ENCODE measurements around the gene WDR82. TPM values are rescaled to one million over a fixed set of nuclear protein-coding genes. Genes with fewer than 3 reads are reported as not detected.

The WDR82 gene
- total and polyA plus RNA-seq, 2 experiments from 2014 or later, result 25.2 to 71.8 TPM

- no peaks in the 10 kb centered on the region for H3K79me2 ChIP-seq (replicated peaks; ENCODE audit: insufficient read depth)
- no peaks in the 10 kb centered on the region for H3K9me2 ChIP-seq (ENCODE audit: insufficient read depth)
- no peaks in the 10 kb centered on the region for H3F3A ChIP-seq (replicated peaks; ENCODE audit: low read depth)
- Mint-ChIP-seq H3K4me1 (peaks cover 8% of the 10 kb centered on the region; the same call in 2 of the 3 replicates), H3K27ac (no peak overlapping the region), H3K36me3 (ENCODE audit: low read depth) (peaks cover 38% of the 10 kb centered on the region), H3K4me3 (no peak overlapping the region), H3K27me3 (ENCODE audit: insufficient read depth, low read depth, poor library complexity) (peaks cover 7% of the 10 kb centered on the region), H3K9me3 (no peaks in the 10 kb centered on the region)
- no peak overlapping the region for H3K27ac ChIP-seq (ENCODE audit: low read depth)
- peaks cover 2% of the 10 kb centered on the region; the same call in 1 of the 2 replicates for H4K20me1 ChIP-seq (replicated peaks; ENCODE audit: insufficient read depth)
- H2AFZ ChIP-seq, result no peak overlapping the region
- no peaks in the 10 kb centered on the region for H3K27me3 ChIP-seq (ENCODE audit: insufficient read depth)
- no peak overlapping the region for H3K4me3 ChIP-seq
- peaks cover 3% of the 10 kb centered on the region for H3K4me1 ChIP-seq (ENCODE audit: insufficient read depth)
- TF ChIP-seq EZH2 (IDR thresholded peaks at IDR 0.05; ENCODE audit: low read depth, unreplicated experiment) (no peak), REST (IDR thresholded peaks at IDR 0.05; ENCODE audit: unreplicated experiment) (no peak), STAT1 (IDR thresholded peaks at IDR 0.05; ENCODE audit: unreplicated experiment) (no peak), ZNF331 (CRISPR knock-in tag; IDR thresholded peaks at IDR 0.05; ENCODE audit: low read depth) (no peak), ZNF462 (CRISPR knock-in tag; IDR thresholded peaks at IDR 0.05) (no peak), ETS1 (IDR thresholded peaks at IDR 0.05) (no peak), JUNB (IDR thresholded peaks at IDR 0.05; ENCODE audit: unreplicated experiment) (no peak), ZNF114 (CRISPR knock-in tag; IDR thresholded peaks at IDR 0.05) (no peak), NANOG (IDR thresholded peaks at IDR 0.05; ENCODE audit: borderline replicate concordance) (no peak), CREB1 (CRISPR knock-in tag; IDR thresholded peaks at IDR 0.05; ENCODE audit: low read depth) (no peak), EZH2phosphoT487 (IDR thresholded peaks at IDR 0.05; ENCODE audit: unreplicated experiment) (no peak), CTCF (conservative IDR thresholded peaks at IDR 0.05; ENCODE audit: low read depth in 2 of 2) (no peak), POLR2AphosphoS5 (IDR thresholded peaks at IDR 0.05; ENCODE audit: low read depth) (no peak)
- ATAC-seq (no peak), DNase-seq (ENCODE audit: low spot score) (no peak)
- no peak overlapping the region for H3K4me2 ChIP-seq
- H3K36me3 ChIP-seq (ENCODE audit: insufficient read depth), result peaks cover 21% of the 10 kb centered on the region
These were observed 61.7 kb downstream of the WDR82 start for GRCh38 chr3:52216585-52217408.

All from GM23338 (cell line).